IPS-NIHi11 (cell line): ENCODE measurements around the gene UBE2J2.

ENCODE experiments used
- DNase-seq: peaks from one replicate; pipeline ENCODE4 v3.0.0; 2012; ENCODE audit warnings: mixed read lengths, low spot score

UBE2J2 gene

GRCh38 chr1:1239614-1240347 lies 33.9 kb downstream of the UBE2J2 start:
- DNase-seq: peak; percentile 41

- peak; percentile 68 for DNase-seq
Measured at GRCh38 chr1:1239227-1239613, 34.4 kb downstream of the UBE2J2 start.

- peak; percentile 30 for DNase-seq
Measured at GRCh38 chr1:1238702-1239178, 34.9 kb downstream of the UBE2J2 start.

- peak; percentile 47 for DNase-seq
Measured at GRCh38 chr1:1237874-1238701, 35.6 kb downstream of the UBE2J2 start.

- no peak for DNase-seq
Measured at GRCh38 chr1:1236945-1237873, 36.4 kb downstream of the UBE2J2 start.

- DNase-seq: no peak
Measured at GRCh38 chr1:1236176-1236763, 37.4 kb downstream of the UBE2J2 start.

- no peak for DNase-seq
Measured at GRCh38 chr1:1235016-1235744, 38.5 kb downstream of the UBE2J2 start.

- DNase-seq: no peak
Measured at GRCh38 chr1:1234180-1234808, 39.4 kb downstream of the UBE2J2 start.

- no peak for DNase-seq
Measured at GRCh38 chr1:1233567-1233892, 40.1 kb downstream of the UBE2J2 start.

GRCh38 chr1:1232796-1233566 lies 40.7 kb downstream of the UBE2J2 start:
- DNase-seq: no peak

- no peak for DNase-seq
Measured at GRCh38 chr1:1232208-1232795, 41.4 kb downstream of the UBE2J2 start, which contains the start of gene B3GALT6. TSS of gene B3GALT6 (plus strand) at chr1:1232237. CDS start at chr1:1232279, 42 bp downstream.

GRCh38 chr1:1231400-1232207 lies 42.0 kb downstream of the UBE2J2 start, which contains the start of gene SDF4:
TSS of gene SDF4 (minus strand) at chr1:1232001. CDS start at chr1:1228772, 3,229 bp downstream.
- peak; percentile 100 for DNase-seq

GRCh38 chr1:1230656-1231399 lies 42.8 kb downstream of the UBE2J2 start:
- DNase-seq: no peak

GRCh38 chr1:1229770-1230169 lies 43.9 kb downstream of the UBE2J2 start:
- no peak for DNase-seq

- DNase-seq: no peak
Measured at GRCh38 chr1:1228596-1229321, 44.9 kb downstream of the UBE2J2 start.

- no peak for DNase-seq
Measured at GRCh38 chr1:1228187-1228586, 45.5 kb downstream of the UBE2J2 start.

- no peak for DNase-seq
Measured at GRCh38 chr1:1227386-1227785, 46.3 kb downstream of the UBE2J2 start.
